Measurements from ENCODE around the gene SCNN1A. TPM values are rescaled to one million over a fixed set of nuclear protein-coding genes. Genes with fewer than 3 reads are reported as not detected.

Gene SCNN1A
- total RNA-seq, 3 donors from 2014 or later = 1.3 to 175 (median 93.7) TPM

- no peak for TF ChIP-seq POLR2A (IDR thresholded peaks at IDR 0.05)
- TF ChIP-seq, protein P1, sequence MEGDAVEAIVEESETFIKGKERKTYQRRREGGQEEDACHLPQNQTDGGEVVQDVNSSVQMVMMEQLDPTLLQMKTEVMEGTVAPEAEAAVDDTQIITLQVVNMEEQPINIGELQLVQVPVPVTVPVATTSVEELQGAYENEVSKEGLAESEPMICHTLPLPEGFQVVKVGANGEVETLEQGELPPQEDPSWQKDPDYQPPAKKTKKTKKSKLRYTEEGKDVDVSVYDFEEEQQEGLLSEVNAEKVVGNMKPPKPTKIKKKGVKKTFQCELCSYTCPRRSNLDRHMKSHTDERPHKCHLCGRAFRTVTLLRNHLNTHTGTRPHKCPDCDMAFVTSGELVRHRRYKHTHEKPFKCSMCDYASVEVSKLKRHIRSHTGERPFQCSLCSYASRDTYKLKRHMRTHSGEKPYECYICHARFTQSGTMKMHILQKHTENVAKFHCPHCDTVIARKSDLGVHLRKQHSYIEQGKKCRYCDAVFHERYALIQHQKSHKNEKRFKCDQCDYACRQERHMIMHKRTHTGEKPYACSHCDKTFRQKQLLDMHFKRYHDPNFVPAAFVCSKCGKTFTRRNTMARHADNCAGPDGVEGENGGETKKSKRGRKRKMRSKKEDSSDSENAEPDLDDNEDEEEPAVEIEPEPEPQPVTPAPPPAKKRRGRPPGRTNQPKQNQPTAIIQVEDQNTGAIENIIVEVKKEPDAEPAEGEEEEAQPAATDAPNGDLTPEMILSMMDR (IDR thresholded peaks at IDR 0.05) = no peak
- TF ChIP-seq POLR2AphosphoS5 (IDR thresholded peaks at IDR 0.05) = no peak
- no peaks in the 10 kb centered on the region for H3K9me3 ChIP-seq
- H3K27me3 ChIP-seq = no peaks in the 10 kb centered on the region
- no peak for DNase-seq (ENCODE audit: low spot score in 2 of 2)
- H3K4me1 ChIP-seq = no peaks in the 10 kb centered on the region
- no peak overlapping the region for H3K27ac ChIP-seq
- intact Hi-C loops (cut with DNase I; ENCODE audit: low total_unique reads) = no loop called here
- H3K36me3 ChIP-seq = no peaks in the 10 kb centered on the region
- H3K4me3 ChIP-seq = no peak overlapping the region
Measured at GRCh38 chr12:6404390-6404789, 29.0 kb upstream of the SCNN1A start.

DNA sequence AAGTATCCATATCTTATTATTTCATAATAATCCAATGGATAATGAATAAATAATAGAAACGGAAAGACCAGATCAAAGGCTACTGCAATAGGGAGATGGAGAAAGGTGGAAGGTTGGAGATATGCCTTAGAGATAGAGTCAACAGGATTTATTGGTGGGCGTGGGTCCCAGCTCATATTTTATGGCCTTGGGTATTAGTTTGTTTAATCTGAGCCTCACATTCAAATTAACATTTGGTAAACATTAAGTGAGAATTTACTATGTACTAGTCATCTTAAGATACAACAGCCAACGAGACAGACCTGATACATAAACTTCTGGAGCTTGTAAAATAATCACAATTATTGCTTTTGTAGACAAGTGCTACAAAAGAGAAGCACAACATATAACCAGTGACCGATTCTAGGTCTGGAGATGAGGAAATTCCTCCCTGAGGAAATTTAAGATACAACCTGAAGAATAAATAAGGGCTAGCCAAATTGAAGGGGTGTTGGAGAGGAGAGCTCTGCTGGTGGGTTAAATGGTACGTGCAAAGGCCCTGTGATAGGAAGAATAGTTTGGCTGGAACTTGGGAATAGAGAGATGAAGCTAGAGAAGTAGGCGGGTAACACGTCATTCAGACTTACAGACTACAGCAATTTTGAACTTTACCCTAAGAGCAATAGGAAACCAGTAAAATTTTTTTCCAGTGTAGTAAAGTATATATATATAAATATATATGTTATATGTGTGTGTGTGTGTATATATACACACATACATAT, 24.7 kb upstream of the SCNN1A start:
- no peaks in the 10 kb centered on the region for H3K27me3 ChIP-seq
- intact Hi-C loops (cut with DNase I; ENCODE audit: low total_unique reads) = no loop called here
- no peaks in the 10 kb centered on the region for H3K9me3 ChIP-seq
- no peak overlapping the region for H3K27ac ChIP-seq
- no peak for DNase-seq (ENCODE audit: low spot score in 2 of 2)
- TF ChIP-seq POLR2AphosphoS5 (IDR thresholded peaks at IDR 0.05) = no peak
- no peak for TF ChIP-seq POLR2A (IDR thresholded peaks at IDR 0.05)
- TF ChIP-seq, protein P1 (IDR thresholded peaks at IDR 0.05) = no peak
- no peaks in the 10 kb centered on the region for H3K36me3 ChIP-seq
- H3K4me1 ChIP-seq = no peaks in the 10 kb centered on the region
- no peak overlapping the region for H3K4me3 ChIP-seq

- H3K36me3 ChIP-seq = no peaks in the 10 kb centered on the region
- no peak for TF ChIP-seq POLR2AphosphoS5 (IDR thresholded peaks at IDR 0.05)
- no peak for TF ChIP-seq POLR2A (IDR thresholded peaks at IDR 0.05)
- TF ChIP-seq, protein P1 (IDR thresholded peaks at IDR 0.05) = no peak
- intact Hi-C loops (cut with DNase I; ENCODE audit: low total_unique reads) = no loop called here
- no peaks in the 10 kb centered on the region for H3K9me3 ChIP-seq
- H3K27me3 ChIP-seq = no peaks in the 10 kb centered on the region
- no peak overlapping the region for H3K4me3 ChIP-seq
- H3K27ac ChIP-seq = no peak overlapping the region
- DNase-seq (ENCODE audit: low spot score in 2 of 2) = no peak
- no peaks in the 10 kb centered on the region for H3K4me1 ChIP-seq
Measured at GRCh38 chr12:6396031-6396430, 20.7 kb upstream of the SCNN1A start.

- no peak for DNase-seq (ENCODE audit: low spot score in 2 of 2)
- H3K9me3 ChIP-seq = no peaks in the 10 kb centered on the region
- no peaks in the 10 kb centered on the region for H3K4me1 ChIP-seq
- TF ChIP-seq POLR2A (IDR thresholded peaks at IDR 0.05) (no peak), POLR2AphosphoS5 (IDR thresholded peaks at IDR 0.05) (no peak)
- TF ChIP-seq, protein P1 (IDR thresholded peaks at IDR 0.05) = no peak
- H3K4me3 ChIP-seq = no peak overlapping the region
- H3K27ac ChIP-seq = peak overlapping the region in 1 of 2 donors; percentile 23
- H3K27me3 ChIP-seq = no peaks in the 10 kb centered on the region
- H3K36me3 ChIP-seq = no peaks in the 10 kb centered on the region
- intact Hi-C loops (cut with DNase I; ENCODE audit: low total_unique reads) = no loop called here
Measured at GRCh38 chr12:6394398-6394797, 19.0 kb upstream of the SCNN1A start.

DNA sequence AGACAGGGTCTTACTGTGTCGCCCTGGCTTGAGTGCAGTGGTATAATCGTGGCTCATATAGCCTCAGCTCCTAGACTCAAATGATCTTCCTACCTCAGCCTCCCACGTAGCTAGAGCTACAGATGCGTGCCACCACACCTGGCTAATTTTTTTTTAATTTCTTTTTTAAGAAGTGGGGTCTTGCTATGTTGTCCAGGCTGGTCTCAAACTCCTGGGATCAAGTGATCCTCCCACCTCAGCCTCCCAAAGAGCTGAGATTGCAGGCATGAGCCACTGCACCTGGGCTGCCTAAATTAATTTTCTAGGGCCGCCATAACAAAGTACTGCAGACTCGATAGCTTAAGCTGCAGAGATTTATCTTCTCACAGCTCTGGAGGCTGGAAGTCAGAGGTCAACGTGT, 17.7 kb upstream of the SCNN1A start:
- H3K9me3 ChIP-seq = no peaks in the 10 kb centered on the region
- H3K4me1 ChIP-seq = no peaks in the 10 kb centered on the region
- TF ChIP-seq POLR2AphosphoS5 (IDR thresholded peaks at IDR 0.05) (no peak), POLR2A (IDR thresholded peaks at IDR 0.05) (no peak)
- TF ChIP-seq, protein P1 (IDR thresholded peaks at IDR 0.05) = no peak
- DNase-seq (ENCODE audit: low spot score in 2 of 2) = no peak
- no peaks in the 10 kb centered on the region for H3K36me3 ChIP-seq
- no peak overlapping the region for H3K4me3 ChIP-seq
- no peaks in the 10 kb centered on the region for H3K27me3 ChIP-seq
- intact Hi-C loops (cut with DNase I; ENCODE audit: low total_unique reads) = no loop called here
- peak overlapping the region in 1 of 2 donors; percentile 52 for H3K27ac ChIP-seq
